Smooth muscle cell (in vitro differentiated cells): ENCODE measurements around the gene GLCCI1. TPM values are rescaled to one million over a fixed set of nuclear protein-coding genes. Genes with fewer than 3 reads are reported as not detected.

ENCODE experiments used
- DNase-seq: peaks from one replicate; lab custom pipeline; 2025; ENCODE audit not compliant: unreplicated experiment; lab: John Stamatoyannopoulos, UW
- H2AFZ ChIP-seq: fragments of 200-600 bp; sonication (generic); 2 replicates; pipeline ENCODE4 v1.6.0; 2016; ENCODE audit warnings: antibody characterized with exemption, low read depth, mild to moderate bottlenecking
- H3F3A ChIP-seq: fragments of 200-600 bp; sonication (generic); 2 replicates; pipeline ENCODE4 v1.6.0; 2017; ENCODE audit warnings: antibody characterized with exemption, low read depth
- H3K27ac ChIP-seq: fragments of 200-600 bp; sonication (generic); 2 replicates; pipeline ENCODE4 v1.5.1; 2016; ENCODE audit warnings: low read depth, mild to moderate bottlenecking
- H3K27me3 ChIP-seq: fragments of 200-600 bp; sonication (generic); 2 replicates; pipeline ENCODE4 v1.6.1; 2016; ENCODE audit warnings: low read depth, mild to moderate bottlenecking
- H3K36me3 ChIP-seq: fragments of 200-600 bp; sonication (generic); 2 replicates; pipeline ENCODE4 v1.5.1; 2016; ENCODE audit warnings: low read depth
- H3K4me1 ChIP-seq: fragments of 200-600 bp; sonication (generic); 2 replicates; pipeline ENCODE4 v1.5.1; 2016; ENCODE audit warnings: low read depth
- H3K4me2 ChIP-seq: fragments of 200-600 bp; sonication (generic); 2 replicates; pipeline ENCODE4 v1.6.0; 2016; ENCODE audit warnings: mild to moderate bottlenecking
- H3K4me3 ChIP-seq: fragments of 200-600 bp; sonication (generic); 2 replicates; pipeline ENCODE4 v1.5.1; 2016; ENCODE audit warnings: mild to moderate bottlenecking
- H3K79me2 ChIP-seq: fragments of 200-600 bp; sonication (generic); 2 replicates; pipeline ENCODE4 v1.6.0; 2016; ENCODE audit warnings: low read depth, mild to moderate bottlenecking
- H3K9ac ChIP-seq: fragments of 200-600 bp; sonication (generic); 2 replicates; pipeline ENCODE4 v1.6.0; 2016; ENCODE audit warnings: low read depth
- H3K9me3 ChIP-seq: fragments of 200-600 bp; sonication (generic); replicated peaks from 2 replicates; pipeline ENCODE4 v1.5.1; 2016; ENCODE audit warnings: low read depth
- H4K20me1 ChIP-seq: fragments of 200-600 bp; sonication (generic); 2 replicates; pipeline ENCODE4 v1.6.0; 2016; ENCODE audit warnings: low read depth
- CTCF ChIP-seq: fragments of 200-600 bp; sonication (generic); IDR thresholded peaks from 2 replicates; pipeline ENCODE4 v1.5.1; 2017; ENCODE audit warnings: borderline replicate concordance, mild to moderate bottlenecking, antibody characterized with exemption; ENCODE audit not compliant: insufficient read depth, poor library complexity, severe bottlenecking
- WGBS: methylation state at CpG from one replicate; pipeline ENCODE4 v1.1.7; 2016; ENCODE audit warnings: low lambda C conversion rate; 5-methylcytosine and 5-hydroxymethylcytosine counted together
- polyA plus RNA-seq: library from polyadenylated mRNA; unstranded; fragments of >200 nt; fragmentation: Nextera tagmentation; extraction: Ambion mirVana; gene quantifications from 2 replicates; pipeline ENCODE4 v1.2.1, GENCODE V29; 2016
- total RNA-seq: library from RNA; depleted of rRNA; stranded (reverse); fragments of >200 nt; gene quantifications from 2 replicates; pipeline ENCODE4 v1.2.3, GENCODE V29; 2014

GLCCI1 gene
- total and polyA plus RNA-seq, 2 experiments from 2014 or later: 39.0 to 69.9 TPM

GRCh38 chr7:8051998-8052397 lies 83.4 kb downstream of the GLCCI1 start:
- WGBS: 100% methylated on average over 1 of the region's 1 CpG
- H2AFZ ChIP-seq: no peak overlapping the region
- no peaks in the 10 kb centered on the region for H4K20me1 ChIP-seq
- DNase-seq: no peak
- H3K27ac ChIP-seq: no peak overlapping the region
- no peaks in the 10 kb centered on the region for H3F3A ChIP-seq
- H3K4me2 ChIP-seq: no peak overlapping the region
- H3K9ac ChIP-seq: no peak overlapping the region
- peaks cover 14% of the 10 kb centered on the region for H3K36me3 ChIP-seq
- H3K4me1 ChIP-seq: no peaks in the 10 kb centered on the region
- H3K27me3 ChIP-seq: no peaks in the 10 kb centered on the region
- H3K79me2 ChIP-seq: peaks cover 4% of the 10 kb centered on the region
- TF ChIP-seq CTCF: no peak
- no peaks in the 10 kb centered on the region for H3K9me3 ChIP-seq
- H3K4me3 ChIP-seq: no peak overlapping the region

- H3K36me3 ChIP-seq: peaks cover 20% of the 10 kb centered on the region
- no peaks in the 10 kb centered on the region for H3K27me3 ChIP-seq
- no peaks in the 10 kb centered on the region for H4K20me1 ChIP-seq
- H3K9ac ChIP-seq: no peak overlapping the region
- H3K4me1 ChIP-seq: no peaks in the 10 kb centered on the region
- peaks cover 4% of the 10 kb centered on the region for H3K79me2 ChIP-seq
- no peak overlapping the region for H3K4me2 ChIP-seq
- no peak for DNase-seq
- no peak for TF ChIP-seq CTCF
- H3K9me3 ChIP-seq: no peaks in the 10 kb centered on the region
- no peak overlapping the region for H3K27ac ChIP-seq
- H3K4me3 ChIP-seq: no peak overlapping the region
- H2AFZ ChIP-seq: no peak overlapping the region
- no peaks in the 10 kb centered on the region for H3F3A ChIP-seq
Observed at GRCh38 chr7:8052824-8053223, 84.2 kb downstream of the GLCCI1 start.

- H2AFZ ChIP-seq: no peak overlapping the region
- H4K20me1 ChIP-seq: no peaks in the 10 kb centered on the region
- DNase-seq: no peak
- peaks cover 4% of the 10 kb centered on the region for H3K79me2 ChIP-seq
- H3K27ac ChIP-seq: no peak overlapping the region
- no peak for TF ChIP-seq CTCF
- H3K9me3 ChIP-seq: no peaks in the 10 kb centered on the region
- H3K4me3 ChIP-seq: no peak overlapping the region
- H3K36me3 ChIP-seq: peaks cover 20% of the 10 kb centered on the region
- H3K4me1 ChIP-seq: no peaks in the 10 kb centered on the region
- no peaks in the 10 kb centered on the region for H3F3A ChIP-seq
- H3K9ac ChIP-seq: no peak overlapping the region
- H3K4me2 ChIP-seq: no peak overlapping the region
- no peaks in the 10 kb centered on the region for H3K27me3 ChIP-seq
Observed at GRCh38 chr7:8056439-8056838, 87.8 kb downstream of the GLCCI1 start.

GRCh38 chr7:8057566-8057965 lies 89.0 kb downstream of the GLCCI1 start:
- H3F3A ChIP-seq: no peaks in the 10 kb centered on the region
- no peaks in the 10 kb centered on the region for H3K4me1 ChIP-seq
- TF ChIP-seq CTCF: no peak
- no peak overlapping the region for H2AFZ ChIP-seq
- no peak overlapping the region for H3K27ac ChIP-seq
- H3K36me3 ChIP-seq: peaks cover 20% of the 10 kb centered on the region
- H4K20me1 ChIP-seq: no peaks in the 10 kb centered on the region
- H3K9ac ChIP-seq: no peak overlapping the region
- H3K9me3 ChIP-seq: no peaks in the 10 kb centered on the region
- H3K4me3 ChIP-seq: no peak overlapping the region
- WGBS: 100% methylated on average over 1 of the region's 1 CpG
- DNase-seq: no peak
- H3K79me2 ChIP-seq: no peaks in the 10 kb centered on the region
- no peaks in the 10 kb centered on the region for H3K27me3 ChIP-seq
- H3K4me2 ChIP-seq: no peak overlapping the region
